ENCODE measurements around the gene SERINC3.

GRCh38 chr20:44456611-44457010 lies 65.3 kb downstream of the SERINC3 start:
- TF ChIP-seq CTCF (IDR thresholded peaks at IDR 0.05) = no peak
- no peak for TF ChIP-seq EZH2 (IDR thresholded peaks at IDR 0.05; ENCODE audit: borderline replicate concordance, insufficient read depth, low read depth, low read length, poor library complexity, severe bottlenecking)

Data from B cell (primary cell).